ENCODE results near the gene UCN.

UCN gene

DNA sequence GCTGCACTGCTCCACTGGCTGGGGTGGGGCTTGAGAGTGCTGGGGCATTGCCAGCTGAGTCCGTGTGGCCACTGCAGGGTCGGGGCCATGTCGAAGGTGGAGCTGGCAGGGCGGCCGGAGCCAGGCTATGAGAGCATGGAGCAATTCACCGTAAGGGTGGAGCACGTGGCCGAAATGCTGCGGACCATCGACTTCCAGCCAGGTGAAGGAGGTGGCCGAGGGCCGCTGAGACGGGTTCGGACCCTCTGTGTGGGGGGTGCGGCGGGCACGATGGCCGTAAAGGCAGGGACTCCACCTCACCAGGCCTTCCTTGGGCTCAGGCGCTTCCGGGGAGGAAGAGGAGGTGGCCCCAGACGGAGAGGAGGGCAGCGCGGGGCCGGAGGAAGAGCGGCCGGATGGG lies 2.1 kb downstream of the UCN start:
- TF ChIP-seq GATA2 (IDR thresholded peaks at IDR 0.05; ENCODE audit: low read depth, low read length) (no peak), GATA3 (IDR thresholded peaks at IDR 0.05; ENCODE audit: low read depth, low read length) (no peak)

- TF ChIP-seq GATA2 (IDR thresholded peaks at IDR 0.05; ENCODE audit: low read depth, low read length) (no peak), GATA3 (IDR thresholded peaks at IDR 0.05; ENCODE audit: low read depth, low read length) (no peak)
Observed at GRCh38 chr2:27305516-27305915, 2.7 kb downstream of the UCN start.

DNA sequence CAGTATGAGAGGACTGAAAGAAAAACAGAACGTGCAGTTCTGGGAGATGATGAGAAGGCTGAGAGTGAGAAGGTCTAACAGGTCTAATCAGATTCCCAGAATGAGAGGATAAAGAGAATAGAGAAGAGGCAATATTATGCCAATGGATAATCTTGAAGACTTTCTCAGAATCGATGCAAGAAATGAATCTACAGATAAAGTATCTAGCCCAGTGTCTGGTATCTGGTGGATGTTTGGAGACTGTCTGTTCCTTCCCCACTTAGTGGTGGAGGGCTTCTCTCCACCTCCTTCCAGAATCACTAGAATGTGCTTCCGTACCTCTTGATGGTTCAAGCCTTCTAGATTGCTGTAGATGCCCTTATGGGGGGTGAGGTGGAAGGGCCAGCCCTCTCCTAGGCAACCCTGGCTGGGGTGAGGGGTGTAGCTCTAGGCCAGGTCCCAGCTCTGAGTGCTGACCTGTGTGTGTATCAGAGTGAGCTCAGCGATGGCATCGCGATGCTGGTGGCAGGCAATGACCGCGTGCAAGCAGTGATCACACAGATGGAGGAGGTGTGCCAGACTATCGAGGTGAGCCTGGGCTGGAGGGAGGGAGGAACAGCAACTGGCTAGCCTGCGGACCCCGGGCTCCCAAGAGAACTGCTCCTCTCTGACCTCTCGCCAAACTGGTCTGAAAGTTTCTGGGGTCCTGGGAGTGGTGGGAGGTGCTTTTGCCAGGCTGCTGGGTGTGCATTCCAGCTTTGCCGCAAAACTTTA lies 3.6 kb downstream of the UCN start:
- TF ChIP-seq GATA2 (IDR thresholded peaks at IDR 0.05; ENCODE audit: low read depth, low read length) = no peak
- TF ChIP-seq GATA3 (IDR thresholded peaks at IDR 0.05; ENCODE audit: low read depth, low read length) = no peak

GRCh38 chr2:27303093-27304025 lies 4.9 kb downstream of the UCN start:
- TF ChIP-seq GATA3 (IDR thresholded peaks at IDR 0.05; ENCODE audit: low read depth, low read length) (no peak), GATA2 (IDR thresholded peaks at IDR 0.05; ENCODE audit: low read depth, low read length) (no peak)

DNA sequence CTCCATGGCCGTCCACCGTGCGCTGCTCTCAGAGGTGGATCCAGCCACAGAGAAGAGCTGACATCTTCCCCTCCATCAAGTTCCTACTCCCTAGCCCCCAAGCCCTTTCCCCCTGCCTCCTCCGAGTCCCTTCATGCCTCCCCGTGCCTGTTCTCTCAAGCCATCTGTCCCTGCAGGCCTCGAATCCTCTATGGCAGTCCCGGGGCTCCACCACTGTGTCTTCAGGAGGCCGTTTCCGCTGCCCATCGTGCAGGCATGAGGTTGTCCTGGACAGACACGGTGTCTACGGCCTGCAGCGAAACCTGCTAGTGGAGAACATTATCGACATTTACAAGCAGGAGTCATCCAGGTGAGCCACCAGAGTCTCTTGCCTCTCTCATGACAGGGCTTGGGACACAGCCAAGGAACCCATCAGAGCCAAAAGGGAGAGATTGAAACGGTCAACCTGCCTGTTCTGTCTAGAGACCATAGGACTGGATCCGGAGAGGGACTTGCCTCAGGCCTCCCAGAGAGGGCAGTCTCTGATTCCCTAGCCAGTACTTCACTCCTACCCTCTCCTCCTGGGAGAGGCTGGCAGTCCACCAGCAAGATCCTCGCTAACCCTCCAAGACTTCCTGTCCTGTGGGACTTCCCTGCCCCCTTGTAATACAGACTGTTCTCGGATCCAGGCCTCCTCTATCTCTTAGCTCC lies 9.7 kb downstream of the UCN start:
- TF ChIP-seq GATA2 (IDR thresholded peaks at IDR 0.05; ENCODE audit: low read depth, low read length) = no peak
- TF ChIP-seq GATA3 (IDR thresholded peaks at IDR 0.05; ENCODE audit: low read depth, low read length) = no peak

DNA sequence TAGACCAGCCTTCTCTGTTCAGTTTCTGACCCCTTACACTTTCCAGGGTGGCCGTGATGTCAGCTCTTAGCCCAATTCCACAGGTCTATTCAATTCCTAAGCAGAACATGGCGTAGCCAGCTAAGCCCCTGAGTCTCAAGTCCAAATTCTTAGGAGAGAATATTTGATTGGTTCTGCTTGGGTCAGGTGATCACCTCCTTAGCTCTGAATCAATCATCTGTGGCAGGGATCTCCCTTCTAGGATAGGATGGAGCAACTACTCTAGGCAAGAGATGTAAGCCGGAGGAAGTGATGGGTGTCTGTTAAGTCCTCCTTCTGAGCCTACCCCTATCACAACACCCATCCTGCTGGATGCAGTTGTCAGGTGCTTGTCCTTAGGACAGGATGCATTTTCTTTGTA lies 11.1 kb downstream of the UCN start:
- TF ChIP-seq GATA2 (IDR thresholded peaks at IDR 0.05; ENCODE audit: low read depth, low read length) (no peak), GATA3 (IDR thresholded peaks at IDR 0.05; ENCODE audit: low read depth, low read length) (no peak)

- no peak for TF ChIP-seq GATA3 (IDR thresholded peaks at IDR 0.05; ENCODE audit: low read depth, low read length)
- no peak for TF ChIP-seq GATA2 (IDR thresholded peaks at IDR 0.05; ENCODE audit: low read depth, low read length)
Observed at GRCh38 chr2:27296481-27296880, 11.8 kb downstream of the UCN start.

- TF ChIP-seq GATA2 (IDR thresholded peaks at IDR 0.05; ENCODE audit: low read depth, low read length) (no peak), GATA3 (IDR thresholded peaks at IDR 0.05; ENCODE audit: low read depth, low read length) (no peak)
Observed at GRCh38 chr2:27294928-27295327, 13.3 kb downstream of the UCN start.

GRCh38 chr2:27291865-27292264 lies 16.4 kb downstream of the UCN start:
- TF ChIP-seq GATA3 (IDR thresholded peaks at IDR 0.05; ENCODE audit: low read depth, low read length) (no peak), GATA2 (IDR thresholded peaks at IDR 0.05; ENCODE audit: low read depth, low read length) (no peak)

DNA sequence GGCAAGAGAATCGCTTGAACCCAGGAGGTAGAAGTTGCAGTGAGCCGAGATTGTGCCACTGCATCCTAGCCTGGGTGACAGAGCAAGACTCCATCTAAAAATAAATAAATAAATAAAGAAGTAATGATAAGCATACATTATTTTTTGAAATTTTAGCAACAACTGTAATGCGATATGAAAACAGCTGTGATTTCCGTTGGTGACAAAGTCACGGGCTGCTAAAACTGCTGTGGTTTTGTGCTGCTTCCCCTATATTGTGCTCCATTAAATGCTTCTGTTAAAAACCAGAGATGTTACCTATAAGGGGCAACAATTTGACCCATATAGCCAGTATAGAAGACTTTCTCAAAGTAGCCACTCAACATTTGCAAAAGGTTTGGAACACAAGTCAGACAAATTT lies 17.7 kb downstream of the UCN start:
- TF ChIP-seq GATA3 (IDR thresholded peaks at IDR 0.05; ENCODE audit: low read depth, low read length) (no peak), GATA2 (IDR thresholded peaks at IDR 0.05; ENCODE audit: low read depth, low read length) (no peak)

DNA sequence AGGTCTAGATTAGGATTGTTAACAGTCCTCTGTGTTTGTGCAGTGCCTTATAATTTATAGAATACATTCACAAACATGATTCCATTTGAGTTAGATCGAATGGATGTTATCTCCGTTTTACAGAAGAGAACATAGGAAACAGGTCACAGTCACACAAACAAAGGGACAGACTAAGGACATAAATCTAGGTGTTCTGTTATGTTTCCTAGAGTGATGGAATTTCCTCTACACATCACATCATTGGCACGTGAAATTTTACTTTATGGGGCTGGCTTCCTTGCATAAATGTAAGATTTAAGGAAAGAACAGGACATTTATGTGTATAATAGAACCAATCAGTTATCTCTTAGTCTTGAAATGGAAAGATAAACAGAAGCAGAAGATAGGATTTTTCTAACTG lies 19.6 kb downstream of the UCN start:
- TF ChIP-seq GATA2 (IDR thresholded peaks at IDR 0.05; ENCODE audit: low read depth, low read length) (no peak), GATA3 (IDR thresholded peaks at IDR 0.05; ENCODE audit: low read depth, low read length) (no peak)

- no peak for TF ChIP-seq GATA2 (IDR thresholded peaks at IDR 0.05; ENCODE audit: low read depth, low read length)
- no peak for TF ChIP-seq GATA3 (IDR thresholded peaks at IDR 0.05; ENCODE audit: low read depth, low read length)
Observed at GRCh38 chr2:27285481-27285880, 22.8 kb downstream of the UCN start.

GRCh38 chr2:27284996-27285395 lies 23.2 kb downstream of the UCN start:
- TF ChIP-seq GATA2 (IDR thresholded peaks at IDR 0.05; ENCODE audit: low read depth, low read length) (no peak), GATA3 (IDR thresholded peaks at IDR 0.05; ENCODE audit: low read depth, low read length) (no peak)

- TF ChIP-seq GATA2 (IDR thresholded peaks at IDR 0.05; ENCODE audit: low read depth, low read length) = no peak
- no peak for TF ChIP-seq GATA3 (IDR thresholded peaks at IDR 0.05; ENCODE audit: low read depth, low read length)
Observed at GRCh38 chr2:27282892-27283291, 25.4 kb downstream of the UCN start.

All from SH-SY5Y (cell line).